Stimulated activated naive B cell treated with anti-CD40 and anti-IgM and Interleukin-4, amounts not matched to agents 10 μg/mL and 1 μg/mL and 100 μg/mL, for 72 hours (primary cell): ENCODE measurements around the gene CDC34.

Source experiments
- ATAC-seq, 2 donors: fragments of 150-1000 bp; cut with Tn5 transposase; replicated peaks; 2 replicates each; pipeline ENCODE4 v1.10.0; 2021; ENCODE audit warnings: moderate library complexity in 1 of 2
- DNase-seq: peaks from one replicate; pipeline ENCODE4 v3.0.0; 2021
- H3K27ac Mint-ChIP-seq: one replicate; pipeline ENCODE4 v1.8.0; 2022; ENCODE audit warnings: mild to moderate bottlenecking, mixed read lengths
- H3K27me3 Mint-ChIP-seq, 2 donors: one replicate each; pipeline ENCODE4 v1.8.0; 2022; ENCODE audit warnings: mixed read lengths in 2 of 2
- H3K36me3 Mint-ChIP-seq, 2 donors: one replicate each; pipeline ENCODE4 v1.8.0; 2022; ENCODE audit warnings: mixed read lengths in 2 of 2, mild to moderate bottlenecking in 1 of 2
- H3K4me1 Mint-ChIP-seq, 2 donors: one replicate each; pipeline ENCODE4 v1.8.0; 2022; ENCODE audit warnings: mixed read lengths in 2 of 2, mild to moderate bottlenecking in 1 of 2
- H3K4me3 Mint-ChIP-seq, 2 donors: one replicate each; pipeline ENCODE4 v1.8.0; 2022; ENCODE audit warnings: mild to moderate bottlenecking in 2 of 2, mixed read lengths in 2 of 2, moderate library complexity in 1 of 2
- H3K9me3 Mint-ChIP-seq, 2 donors: one replicate each; pipeline ENCODE4 v1.8.0; 2022; ENCODE audit warnings: mixed read lengths in 2 of 2, mild to moderate bottlenecking in 1 of 2

Gene CDC34

DNA sequence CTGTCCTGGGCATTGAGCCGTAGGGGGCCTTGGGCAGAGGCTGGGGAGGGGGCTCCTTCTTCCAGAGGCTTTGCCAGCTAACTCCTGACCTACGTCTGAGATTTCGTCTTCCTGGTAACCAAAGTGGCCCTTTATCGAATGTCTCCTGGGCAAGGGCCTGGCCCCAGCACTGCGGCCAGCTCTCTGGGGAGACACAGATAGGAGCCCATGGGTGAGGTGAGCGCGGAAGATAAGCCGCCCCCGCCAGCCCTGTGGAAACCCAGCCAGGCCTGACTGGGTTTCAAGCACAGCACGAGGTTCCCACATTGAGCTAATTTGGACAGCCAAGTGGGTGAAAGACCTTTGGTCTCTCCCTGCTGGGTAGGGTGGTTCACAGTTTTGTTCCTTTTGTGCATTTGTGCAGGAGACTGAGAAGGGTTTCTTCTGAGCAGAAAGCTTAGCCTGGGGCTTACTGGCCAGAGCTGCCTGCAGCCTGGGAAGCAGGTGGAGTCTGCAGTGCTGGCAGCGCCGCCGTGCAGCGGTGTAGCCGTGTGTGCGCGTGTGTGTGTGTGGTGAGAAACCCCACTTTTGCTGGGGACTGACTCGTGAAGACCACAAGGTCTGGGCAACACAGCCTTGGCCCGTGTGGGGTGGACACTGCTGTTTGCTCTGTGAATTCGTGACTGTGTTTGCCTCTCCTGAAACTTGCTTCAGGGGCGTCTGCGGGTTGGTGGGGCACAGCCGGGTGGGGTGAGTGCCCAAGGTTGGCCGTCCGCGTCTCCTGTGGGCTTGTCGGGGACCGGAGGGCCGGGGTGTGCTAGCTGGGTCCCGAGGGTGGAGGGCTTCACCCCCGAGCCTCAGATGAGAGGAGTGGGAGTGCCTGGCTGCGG is 43.3 kb downstream of the CDC34 start:
- peaks cover 27 to 53% of the 10 kb centered on the region in 2 donors for H3K4me1 Mint-ChIP-seq
- H3K36me3 Mint-ChIP-seq, result peaks cover 14 to 30% of the 10 kb centered on the region in 2 donors
- no peaks in the 10 kb centered on the region for H3K9me3 Mint-ChIP-seq
- H3K27me3 Mint-ChIP-seq, result no peaks in the 10 kb centered on the region
- no peak for DNase-seq
- H3K4me3 Mint-ChIP-seq, result peak overlapping the region; percentile 75 to 98
- H3K27ac Mint-ChIP-seq, result peak overlapping the region; percentile 88
- peak in 1 of 2 donors; percentile 49 for ATAC-seq

DNA sequence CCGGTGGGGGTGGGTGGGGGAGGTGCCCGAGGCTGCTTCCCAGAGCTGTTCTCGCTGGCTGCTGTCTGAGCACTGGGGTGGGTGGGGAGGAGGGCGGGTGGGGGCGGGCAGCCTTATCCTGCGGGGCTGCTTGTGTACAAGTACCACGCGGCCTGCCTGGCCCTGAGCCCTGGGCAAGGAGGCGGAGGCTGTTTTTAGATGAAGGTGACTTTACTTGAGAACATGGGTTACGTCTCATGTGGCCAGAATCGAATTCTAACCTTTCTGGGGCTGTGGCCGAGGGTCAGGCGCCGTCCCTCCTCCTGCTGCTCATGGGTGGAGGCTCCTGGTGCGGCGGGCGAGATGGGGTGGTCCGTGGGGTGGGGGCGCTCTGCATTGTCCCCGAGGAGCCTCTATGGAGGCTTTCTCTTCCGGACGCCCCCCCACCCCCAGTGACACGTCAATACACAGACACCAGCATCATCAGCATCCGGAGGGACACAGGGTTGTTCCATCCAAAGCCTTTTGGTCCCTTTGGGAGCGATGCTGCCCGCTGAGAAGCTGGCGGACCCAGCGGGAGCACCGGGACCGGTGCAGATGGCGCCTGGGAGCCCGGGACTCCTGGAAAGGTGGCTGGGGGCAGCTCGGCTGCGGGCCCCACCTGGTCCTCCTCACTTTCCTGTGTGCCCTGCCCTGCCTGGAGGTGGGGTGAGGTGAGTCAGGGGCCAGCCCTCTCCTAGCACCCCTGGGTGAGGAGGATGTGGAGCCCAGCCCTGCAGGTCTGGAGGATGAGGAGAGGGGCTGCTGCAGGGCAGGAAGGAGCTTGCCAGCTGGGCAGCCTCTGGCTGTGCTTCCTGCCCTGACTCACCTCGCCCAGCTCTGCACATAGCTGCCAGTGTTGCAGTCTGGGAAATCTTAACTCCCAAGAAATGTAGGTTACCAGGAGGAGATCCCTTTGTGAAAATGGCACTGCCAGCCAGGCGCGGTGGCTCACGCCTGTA is 44.3 kb downstream of the CDC34 start:
- no peak overlapping the region for H3K27ac Mint-ChIP-seq
- DNase-seq (no peak), ATAC-seq (no peak)
- H3K27me3 Mint-ChIP-seq, result no peaks in the 10 kb centered on the region
- peaks cover 27 to 49% of the 10 kb centered on the region in 2 donors for H3K4me1 Mint-ChIP-seq
- peak overlapping the region in 1 of 2 donors; percentile 55 for H3K4me3 Mint-ChIP-seq
- H3K36me3 Mint-ChIP-seq, result peaks cover 16 to 37% of the 10 kb centered on the region in 2 donors
- no peaks in the 10 kb centered on the region for H3K9me3 Mint-ChIP-seq

DNA sequence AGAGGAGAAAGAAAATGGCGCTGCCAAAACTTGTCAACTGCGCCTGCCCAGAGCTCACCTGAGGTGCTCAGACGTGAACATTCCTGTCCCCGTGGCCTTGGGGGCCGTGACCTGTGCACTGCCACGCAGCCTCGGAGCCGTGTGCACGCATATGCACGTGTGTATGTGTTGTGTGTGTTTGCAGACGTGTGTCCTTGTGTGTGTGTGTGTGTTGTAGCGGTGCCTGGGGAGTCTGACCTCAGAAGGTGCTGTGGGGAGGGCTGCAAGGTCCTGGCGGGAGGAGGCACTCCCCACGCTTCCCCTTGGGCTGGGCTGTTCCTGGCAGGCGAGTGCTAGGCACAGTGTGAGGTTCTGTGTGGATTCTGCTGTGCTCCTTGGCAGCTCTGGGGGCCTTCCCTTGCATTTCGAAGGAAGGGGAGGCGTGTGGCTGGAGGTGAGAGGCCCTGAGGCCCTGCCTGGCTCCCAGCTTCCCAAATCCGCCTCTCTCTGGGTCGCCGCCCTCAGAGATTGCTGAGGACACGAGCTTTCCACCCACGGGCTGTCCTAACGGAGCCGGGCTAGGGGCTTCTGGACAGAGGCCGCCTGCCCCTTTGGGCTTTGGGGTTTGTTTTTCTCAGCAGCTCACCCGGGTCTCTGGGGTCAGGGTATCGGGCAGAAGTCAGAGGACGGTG is 45.3 kb downstream of the CDC34 start:
- DNase-seq (no peak), ATAC-seq (no peak)
- Mint-ChIP-seq H3K9me3 (no peaks in the 10 kb centered on the region), H3K27me3 (no peaks in the 10 kb centered on the region), H3K4me3 (no peak overlapping the region), H3K27ac (no peak overlapping the region), H3K4me1 (peaks cover 21 to 42% of the 10 kb centered on the region in 2 donors), H3K36me3 (peaks cover 16 to 37% of the 10 kb centered on the region in 2 donors)

DNA sequence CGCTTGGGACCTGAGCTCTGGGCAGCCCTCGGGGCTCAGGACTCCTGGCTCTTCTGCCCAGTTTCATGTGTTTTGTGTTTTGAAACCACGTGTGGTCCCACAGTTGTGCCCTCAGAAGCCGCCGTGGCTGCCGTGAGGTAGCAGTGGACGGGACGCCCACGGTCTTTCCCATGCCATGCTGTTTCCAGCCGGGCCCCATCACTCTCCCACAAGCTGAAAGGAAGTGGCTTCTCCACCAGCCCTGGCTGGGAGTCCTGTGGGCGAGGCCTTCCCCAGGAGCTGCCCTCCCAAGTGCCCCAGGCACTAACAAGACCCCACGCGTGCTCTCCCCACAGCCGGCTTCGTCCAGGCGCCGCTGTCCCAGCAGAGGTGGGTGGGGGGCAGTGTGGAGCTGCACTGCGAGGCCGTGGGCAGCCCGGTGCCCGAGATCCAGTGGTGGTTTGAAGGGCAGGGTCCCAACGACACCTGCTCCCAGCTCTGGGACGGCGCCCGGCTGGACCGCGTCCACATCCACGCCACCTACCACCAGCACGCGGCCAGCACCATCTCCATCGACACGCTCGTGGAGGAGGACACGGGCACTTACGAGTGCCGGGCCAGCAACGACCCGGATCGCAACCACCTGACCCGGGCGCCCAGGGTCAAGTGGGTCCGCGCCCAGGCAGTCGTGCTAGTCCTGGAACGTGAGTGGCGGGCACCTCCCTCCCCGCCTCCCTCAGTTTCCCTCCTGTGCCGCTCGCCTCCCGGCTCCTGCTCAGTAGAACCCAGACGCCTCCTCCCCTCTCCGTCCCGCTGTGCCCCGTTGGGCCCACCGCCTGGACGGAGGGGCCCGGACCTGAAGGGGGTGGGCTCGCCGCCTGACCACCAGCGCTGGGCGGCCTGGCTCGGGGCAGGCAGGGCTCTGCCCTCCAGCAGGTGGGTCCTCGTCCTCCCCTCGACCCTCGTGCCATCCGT is 46.2 kb downstream of the CDC34 start:
- Mint-ChIP-seq H3K27ac (no peak overlapping the region), H3K9me3 (no peaks in the 10 kb centered on the region), H3K27me3 (no peaks in the 10 kb centered on the region), H3K4me3 (no peak overlapping the region), H3K4me1 (peaks cover 19 to 38% of the 10 kb centered on the region in 2 donors), H3K36me3 (peaks cover 16 to 34% of the 10 kb centered on the region in 2 donors)
- no peak for DNase-seq
- no peak for ATAC-seq

DNA sequence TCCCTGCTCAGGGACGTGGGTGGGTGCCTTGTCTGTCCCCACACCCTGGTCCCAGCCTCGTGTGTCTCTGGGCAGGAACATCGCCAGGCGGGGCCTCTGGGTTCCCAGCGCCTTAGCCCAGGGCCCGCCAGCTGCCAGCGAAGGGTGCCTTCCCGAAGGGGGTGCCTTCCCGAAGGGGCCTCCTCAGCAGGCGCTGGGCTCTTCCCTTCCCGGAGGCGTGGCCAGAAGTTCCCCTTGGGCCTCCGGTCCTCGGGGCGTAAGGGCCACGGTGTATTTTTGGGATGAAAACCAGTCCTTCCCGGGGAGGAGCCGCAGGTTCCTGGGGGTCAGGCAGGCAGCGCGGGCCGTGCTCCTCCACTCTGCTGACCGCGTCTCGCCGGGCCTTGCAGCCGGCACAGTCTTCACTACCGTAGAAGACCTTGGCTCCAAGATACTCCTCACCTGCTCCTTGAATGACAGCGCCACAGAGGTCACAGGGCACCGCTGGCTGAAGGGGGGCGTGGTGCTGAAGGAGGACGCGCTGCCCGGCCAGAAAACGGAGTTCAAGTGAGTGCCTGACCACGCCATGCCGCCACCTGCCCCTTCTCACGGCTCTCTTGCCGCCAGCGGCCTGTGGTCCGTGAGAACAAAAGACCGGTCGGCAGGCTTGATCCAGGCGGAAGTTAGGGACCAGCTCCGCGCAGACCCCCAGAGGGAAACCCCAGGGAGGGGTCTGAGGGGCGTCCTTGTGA is 47.7 kb downstream of the CDC34 start:
- no peak overlapping the region for H3K27ac Mint-ChIP-seq
- H3K9me3 Mint-ChIP-seq, result no peaks in the 10 kb centered on the region
- no peak overlapping the region for H3K4me3 Mint-ChIP-seq
- peaks cover 20 to 33% of the 10 kb centered on the region in 2 donors for H3K4me1 Mint-ChIP-seq
- DNase-seq, result no peak
- H3K36me3 Mint-ChIP-seq, result peaks cover 17 to 43% of the 10 kb centered on the region in 2 donors
- ATAC-seq, result no peak
- no peaks in the 10 kb centered on the region for H3K27me3 Mint-ChIP-seq

DNA sequence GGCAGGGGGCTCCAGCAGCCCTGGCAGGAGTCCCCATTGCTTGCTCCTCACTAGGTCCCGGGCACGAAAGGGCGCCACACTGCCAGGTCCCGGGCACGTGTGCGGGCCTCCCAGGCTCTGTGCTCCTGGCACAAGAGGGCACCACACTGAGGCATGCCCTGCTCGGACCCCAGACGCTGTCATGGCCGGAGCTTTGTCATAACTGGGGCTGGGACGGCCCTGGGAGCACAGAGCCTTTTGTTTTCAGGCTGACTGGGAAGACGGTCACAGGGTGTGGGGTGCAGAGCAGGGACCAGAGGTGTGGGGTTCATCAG is 48.2 kb downstream of the CDC34 start:
- no peak overlapping the region for H3K4me3 Mint-ChIP-seq
- H3K27ac Mint-ChIP-seq, result no peak overlapping the region
- DNase-seq (no peak), ATAC-seq (no peak)
- H3K27me3 Mint-ChIP-seq, result no peaks in the 10 kb centered on the region
- H3K4me1 Mint-ChIP-seq, result peaks cover 18 to 31% of the 10 kb centered on the region in 2 donors
- H3K36me3 Mint-ChIP-seq, result peaks cover 15 to 40% of the 10 kb centered on the region in 2 donors
- H3K9me3 Mint-ChIP-seq, result no peaks in the 10 kb centered on the region

DNA sequence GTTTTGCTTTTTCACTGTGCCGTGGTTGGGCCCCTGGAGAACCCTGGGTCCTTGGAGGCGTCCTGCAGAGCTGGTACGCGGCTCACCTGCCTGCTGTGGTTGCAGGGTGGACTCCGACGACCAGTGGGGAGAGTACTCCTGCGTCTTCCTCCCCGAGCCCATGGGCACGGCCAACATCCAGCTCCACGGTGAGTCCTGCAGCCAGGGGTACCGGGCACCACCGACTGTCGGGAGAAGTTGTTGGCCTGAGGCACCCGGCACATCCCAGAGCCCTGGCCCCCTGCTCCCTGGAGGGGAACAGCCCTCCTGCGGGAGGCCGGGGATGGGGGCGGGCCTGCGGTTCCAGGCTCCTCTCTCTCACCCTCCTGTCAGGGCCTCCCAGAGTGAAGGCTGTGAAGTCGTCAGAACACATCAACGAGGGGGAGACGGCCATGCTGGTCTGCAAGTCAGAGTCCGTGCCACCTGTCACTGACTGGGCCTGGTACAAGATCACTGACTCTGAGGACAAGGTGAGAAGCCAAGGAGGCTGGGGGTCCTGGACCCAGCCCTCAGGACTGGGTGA is 48.8 kb downstream of the CDC34 start:
- H3K27ac Mint-ChIP-seq, result no peak overlapping the region
- no peaks in the 10 kb centered on the region for H3K27me3 Mint-ChIP-seq
- H3K4me3 Mint-ChIP-seq, result no peak overlapping the region

DNA sequence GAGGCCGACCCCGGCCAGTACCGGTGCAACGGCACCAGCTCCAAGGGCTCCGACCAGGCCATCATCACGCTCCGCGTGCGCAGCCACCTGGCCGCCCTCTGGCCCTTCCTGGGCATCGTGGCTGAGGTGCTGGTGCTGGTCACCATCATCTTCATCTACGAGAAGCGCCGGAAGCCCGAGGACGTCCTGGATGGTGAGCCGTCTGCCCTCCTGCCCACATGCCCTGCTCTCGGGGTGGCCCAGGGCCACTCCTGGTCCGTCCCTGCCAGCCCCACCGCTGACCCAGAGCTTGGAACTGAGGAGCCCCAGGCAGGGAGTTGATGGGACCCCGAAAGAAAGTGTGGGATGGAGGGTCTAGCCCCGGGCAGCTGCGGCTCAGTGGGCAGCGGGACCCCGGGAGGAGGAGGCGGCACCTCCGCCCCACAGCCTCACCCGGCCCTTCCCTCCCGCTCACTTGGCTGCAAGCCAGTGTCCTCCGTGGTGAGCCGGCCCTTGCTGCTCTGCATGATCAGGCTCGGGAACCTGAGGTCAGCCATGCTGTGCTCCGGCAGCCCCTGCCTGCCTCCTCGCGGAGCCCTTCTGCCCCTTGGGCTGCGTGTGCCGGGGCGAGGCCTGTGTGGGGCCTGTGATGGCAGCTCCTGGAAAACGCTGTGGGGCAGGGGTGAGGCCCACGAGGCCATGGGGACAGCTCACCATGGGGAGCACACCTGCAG is 50.0 kb downstream of the CDC34 start:
- Mint-ChIP-seq H3K36me3 (peaks cover 12 to 35% of the 10 kb centered on the region in 2 donors), H3K27ac (no peak overlapping the region), H3K9me3 (no peaks in the 10 kb centered on the region), H3K4me3 (no peak overlapping the region), H3K27me3 (no peaks in the 10 kb centered on the region), H3K4me1 (peaks cover 10 to 14% of the 10 kb centered on the region in 2 donors)
- ATAC-seq (no peak), DNase-seq (no peak)

More for the DNA sequence above, 48.8 kb downstream of the CDC34 start:
- DNase-seq, result no peak
- Mint-ChIP-seq H3K4me1 (peaks cover 13 to 25% of the 10 kb centered on the region in 2 donors), H3K36me3 (peaks cover 13 to 35% of the 10 kb centered on the region in 2 donors), H3K9me3 (no peaks in the 10 kb centered on the region)
- no peak for ATAC-seq

DNA sequence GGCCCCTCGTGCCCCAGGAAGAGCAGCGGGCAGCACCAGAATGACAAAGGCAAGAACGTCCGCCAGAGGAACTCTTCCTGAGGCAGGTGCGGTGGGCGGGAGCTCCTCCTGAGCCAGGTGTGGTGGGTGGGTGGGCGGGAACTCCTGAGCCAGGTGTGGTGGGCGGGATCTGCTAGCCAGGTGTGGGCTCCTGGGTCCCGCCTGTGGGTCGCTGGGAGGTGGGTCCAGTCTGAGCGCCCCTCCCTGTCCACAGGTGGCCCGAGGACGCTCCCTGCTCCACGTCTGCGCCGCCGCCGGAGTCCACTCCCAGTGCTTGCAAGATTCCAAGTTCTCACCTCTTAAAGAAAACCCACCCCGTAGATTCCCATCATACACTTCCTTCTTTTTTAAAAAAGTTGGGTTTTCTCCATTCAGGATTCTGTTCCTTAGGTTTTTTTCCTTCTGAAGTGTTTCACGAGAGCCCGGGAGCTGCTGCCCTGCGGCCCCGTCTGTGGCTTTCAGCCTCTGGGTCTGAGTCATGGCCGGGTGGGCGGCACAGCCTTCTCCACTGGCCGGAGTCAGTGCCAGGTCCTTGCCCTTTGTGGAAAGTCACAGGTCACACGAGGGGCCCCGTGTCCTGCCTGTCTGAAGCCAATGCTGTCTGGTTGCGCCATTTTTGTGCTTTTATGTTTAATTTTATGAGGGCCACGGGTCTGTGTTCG is 51.1 kb downstream of the CDC34 start:
- Mint-ChIP-seq H3K4me3 (no peak overlapping the region), H3K4me1 (peaks cover 8 to 9% of the 10 kb centered on the region in 2 donors), H3K36me3 (peaks cover 11 to 31% of the 10 kb centered on the region in 2 donors), H3K27ac (no peak overlapping the region), H3K27me3 (no peaks in the 10 kb centered on the region), H3K9me3 (no peaks in the 10 kb centered on the region)
- ATAC-seq (no peak), DNase-seq (no peak)

DNA sequence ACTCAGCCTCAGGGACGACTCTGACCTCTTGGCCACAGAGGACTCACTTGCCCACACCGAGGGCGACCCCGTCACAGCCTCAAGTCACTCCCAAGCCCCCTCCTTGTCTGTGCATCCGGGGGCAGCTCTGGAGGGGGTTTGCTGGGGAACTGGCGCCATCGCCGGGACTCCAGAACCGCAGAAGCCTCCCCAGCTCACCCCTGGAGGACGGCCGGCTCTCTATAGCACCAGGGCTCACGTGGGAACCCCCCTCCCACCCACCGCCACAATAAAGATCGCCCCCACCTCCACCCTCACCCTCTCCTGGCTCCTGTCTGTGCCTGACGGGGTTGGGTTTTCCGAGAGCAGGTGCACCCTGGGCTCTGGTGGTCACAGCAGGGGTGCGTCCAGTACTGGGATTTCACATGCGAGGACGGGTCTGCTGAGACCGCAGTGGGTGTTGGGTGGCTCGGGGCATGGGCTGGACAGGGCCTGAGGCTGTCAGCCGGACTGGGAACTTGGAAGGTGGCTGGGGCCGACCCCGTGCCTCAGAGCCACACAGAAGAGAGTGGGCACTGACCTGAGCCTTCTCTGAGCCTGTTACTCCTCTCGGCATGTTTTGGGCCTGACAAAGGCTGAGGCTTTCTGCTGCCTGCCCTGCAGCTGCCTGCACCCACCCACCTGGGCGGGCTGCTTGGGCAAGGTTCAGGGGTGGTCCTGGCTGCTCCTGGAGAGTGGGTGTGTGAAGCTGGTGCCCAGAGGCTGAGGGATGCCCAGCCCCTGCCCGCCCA is 51.8 kb downstream of the CDC34 start:
- Mint-ChIP-seq H3K27ac (peak overlapping the region; percentile 14), H3K4me3 (peak overlapping the region in 1 of 2 donors; percentile 52), H3K36me3 (peaks cover 8 to 28% of the 10 kb centered on the region in 2 donors), H3K4me1 (peaks cover 11 to 13% of the 10 kb centered on the region in 2 donors), H3K9me3 (no peaks in the 10 kb centered on the region), H3K27me3 (peaks cover 5% of the 10 kb centered on the region in 2 donors)
- ATAC-seq (no peak), DNase-seq (no peak)

DNA sequence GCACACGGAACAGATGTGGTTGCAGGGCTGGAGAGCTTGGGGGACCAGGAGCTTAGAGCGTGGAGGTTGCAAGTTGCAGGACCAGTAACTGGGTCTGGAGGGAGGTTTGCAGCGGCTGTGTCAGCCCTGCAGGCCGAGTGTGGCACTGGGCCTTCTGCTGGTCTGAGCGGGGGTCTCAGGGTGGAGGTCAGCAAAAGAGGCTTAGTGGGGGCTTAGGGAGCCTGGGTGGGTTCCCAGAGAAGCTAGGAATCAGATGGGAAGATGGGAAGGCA is 52.3 kb downstream of the CDC34 start:
- H3K27ac Mint-ChIP-seq, result peak overlapping the region; percentile 25

More for the DNA sequence above, 52.3 kb downstream of the CDC34 start:
- no peak for ATAC-seq
- H3K36me3 Mint-ChIP-seq, result peaks cover 8 to 27% of the 10 kb centered on the region in 2 donors
- peak overlapping the region in 1 of 2 donors; percentile 52 for H3K4me3 Mint-ChIP-seq
- H3K27me3 Mint-ChIP-seq, result peaks cover 9 to 10% of the 10 kb centered on the region in 2 donors
- H3K9me3 Mint-ChIP-seq, result no peaks in the 10 kb centered on the region
- no peak for DNase-seq
- H3K4me1 Mint-ChIP-seq, result peaks cover 11 to 18% of the 10 kb centered on the region in 2 donors
